ENCODE results near the gene ARL3.

Gene ARL3

GRCh38 chr10:102649797-102650654, 64.2 kb downstream of the ARL3 start:
- no peak for DNase-seq

GRCh38 chr10:102648889-102649796, 65.1 kb downstream of the ARL3 start:
- DNase-seq = no peak

GRCh38 chr10:102648269-102648888, 65.8 kb downstream of the ARL3 start:
- DNase-seq = no peak

- no peak for DNase-seq
Measured at GRCh38 chr10:102647443-102648268, 66.5 kb downstream of the ARL3 start.

GRCh38 chr10:102646610-102647442, 67.4 kb downstream of the ARL3 start:
- DNase-seq = no peak

GRCh38 chr10:102645741-102646609, 68.2 kb downstream of the ARL3 start:
- DNase-seq = no peak

GRCh38 chr10:102645388-102645740, 68.8 kb downstream of the ARL3 start:
- DNase-seq = no peak

- DNase-seq = peak; percentile 43 to 60
Measured at GRCh38 chr10:102644646-102645387, 69.4 kb downstream of the ARL3 start.

GRCh38 chr10:102644066-102644645, 70.0 kb downstream of the ARL3 start, which contains the start of gene TRIM8:
TSS of gene TRIM8 (plus strand) at chr10:102644479. CDS start at chr10:102644618, 139 bp downstream.
- DNase-seq = peak in 1 of 2 experiments; percentile 15

- peak; percentile 26 to 57 for DNase-seq
Measured at GRCh38 chr10:102643336-102644065, 70.7 kb downstream of the ARL3 start.

- DNase-seq = peak in 1 of 2 experiments; percentile 40
Measured at GRCh38 chr10:102642736-102643335, 71.4 kb downstream of the ARL3 start.

- peak; percentile 88 to 91 for DNase-seq
Measured at GRCh38 chr10:102641880-102642735, 72.1 kb downstream of the ARL3 start.

- no peak for DNase-seq
Measured at GRCh38 chr10:102641402-102641801, 72.8 kb downstream of the ARL3 start.

GRCh38 chr10:102639537-102639936, 74.7 kb downstream of the ARL3 start:
- DNase-seq = no peak

- no peak for DNase-seq
Measured at GRCh38 chr10:102635377-102635776, 78.8 kb downstream of the ARL3 start.

- no peak for DNase-seq
Measured at GRCh38 chr10:102634686-102635085, 79.5 kb downstream of the ARL3 start.

- DNase-seq = no peak
Measured at GRCh38 chr10:102633848-102634247, 80.3 kb downstream of the ARL3 start.
